Skin epidermis (tissue), 12 donors: ENCODE measurements around the gene TM9SF4.

Experiments
- H3K27ac ChIP-seq, 21 experiments: fragments of 200-600 bp; sonication (generic) in 11 of 21; one replicate each; pipeline ENCODE4 v1.5.0; 2020; ENCODE audit warnings: mild to moderate bottlenecking in 3 of 21, inconsistent platforms in 2 of 21, moderate library complexity in 2 of 21
- H3K4me3 ChIP-seq, 7 experiments: fragments of 200-600 bp; sonication (generic) in 2 of 7; one replicate each; pipeline ENCODE4 v1.5.0; 2020; ENCODE audit warnings: inconsistent platforms in 2 of 7, mild to moderate bottlenecking in 2 of 7, moderate library complexity in 1 of 7

The TM9SF4 gene

GRCh38 chr20:32123088-32123487 is 13.6 kb downstream of the TM9SF4 start:
- H3K4me3 ChIP-seq, result no peak overlapping the region
- H3K27ac ChIP-seq, result no peak overlapping the region

- no peak overlapping the region for H3K27ac ChIP-seq
Observed at GRCh38 chr20:32124916-32125454, 15.5 kb downstream of the TM9SF4 start.

GRCh38 chr20:32125506-32125905 is 16.0 kb downstream of the TM9SF4 start:
- no peak overlapping the region for H3K4me3 ChIP-seq
- no peak overlapping the region for H3K27ac ChIP-seq

More at GRCh38 chr20:32124916-32125454, 15.5 kb downstream of the TM9SF4 start:
- no peak overlapping the region for H3K4me3 ChIP-seq

- Histone ChIP-seq H3K4me3 (no peak overlapping the region), H3K27ac (no peak overlapping the region)
Observed at GRCh38 chr20:32126919-32127318, 17.4 kb downstream of the TM9SF4 start.

- Histone ChIP-seq H3K27ac (no peak overlapping the region), H3K4me3 (no peak overlapping the region)
Observed at GRCh38 chr20:32127347-32127746, 17.8 kb downstream of the TM9SF4 start.

- H3K4me3 ChIP-seq, result no peak overlapping the region
- H3K27ac ChIP-seq, result no peak overlapping the region
Observed at GRCh38 chr20:32128167-32128566, 18.7 kb downstream of the TM9SF4 start.

- no peak overlapping the region for H3K4me3 ChIP-seq
- H3K27ac ChIP-seq, result no peak overlapping the region
Observed at GRCh38 chr20:32129863-32130262, 20.3 kb downstream of the TM9SF4 start.

- H3K4me3 ChIP-seq, result no peak overlapping the region
Observed at GRCh38 chr20:32130352-32130751, 20.8 kb downstream of the TM9SF4 start.

GRCh38 chr20:32130965-32131364 is 21.5 kb downstream of the TM9SF4 start:
- no peak overlapping the region for H3K27ac ChIP-seq

More at GRCh38 chr20:32130352-32130751, 20.8 kb downstream of the TM9SF4 start:
- no peak overlapping the region for H3K27ac ChIP-seq

GRCh38 chr20:32132911-32133549 is 23.5 kb downstream of the TM9SF4 start:
- Histone ChIP-seq H3K27ac (no peak overlapping the region), H3K4me3 (no peak overlapping the region)

More at GRCh38 chr20:32130965-32131364, 21.5 kb downstream of the TM9SF4 start:
- no peak overlapping the region for H3K4me3 ChIP-seq

- H3K4me3 ChIP-seq, result no peak overlapping the region
- no peak overlapping the region for H3K27ac ChIP-seq
Observed at GRCh38 chr20:32134026-32134425, 24.5 kb downstream of the TM9SF4 start.

- Histone ChIP-seq H3K4me3 (no peak overlapping the region), H3K27ac (no peak overlapping the region)
Observed at GRCh38 chr20:32135983-32136515, 26.5 kb downstream of the TM9SF4 start.

GRCh38 chr20:32138921-32139320 is 29.4 kb downstream of the TM9SF4 start:
- no peak overlapping the region for H3K27ac ChIP-seq
- H3K4me3 ChIP-seq, result no peak overlapping the region

- Histone ChIP-seq H3K27ac (no peak overlapping the region), H3K4me3 (no peak overlapping the region)
Observed at GRCh38 chr20:32139947-32140346, 30.4 kb downstream of the TM9SF4 start.

GRCh38 chr20:32140603-32141002 is 31.1 kb downstream of the TM9SF4 start:
- H3K27ac ChIP-seq, result no peak overlapping the region

GRCh38 chr20:32141465-32141980 is 32.0 kb downstream of the TM9SF4 start:
- no peak overlapping the region for H3K27ac ChIP-seq
- no peak overlapping the region for H3K4me3 ChIP-seq

More at GRCh38 chr20:32140603-32141002, 31.1 kb downstream of the TM9SF4 start:
- no peak overlapping the region for H3K4me3 ChIP-seq

GRCh38 chr20:32142088-32142487 is 32.6 kb downstream of the TM9SF4 start:
- no peak overlapping the region for H3K27ac ChIP-seq
- H3K4me3 ChIP-seq, result no peak overlapping the region

- Histone ChIP-seq H3K4me3 (no peak overlapping the region), H3K27ac (no peak overlapping the region)
Observed at GRCh38 chr20:32142991-32143390, 33.5 kb downstream of the TM9SF4 start.

- Histone ChIP-seq H3K27ac (no peak overlapping the region), H3K4me3 (no peak overlapping the region)
Observed at GRCh38 chr20:32144898-32145662, 35.6 kb downstream of the TM9SF4 start.

- no peak overlapping the region for H3K4me3 ChIP-seq
- no peak overlapping the region for H3K27ac ChIP-seq
Observed at GRCh38 chr20:32149566-32150170, 40.2 kb downstream of the TM9SF4 start.
